OCI-LY3 (cell line): ENCODE results near the gene DCTN2.

Experiments used
- CTCF ChIP-seq: fragments of 200-600, 300-600 bp; sonication (generic); IDR thresholded peaks from 2 replicates; pipeline ENCODE4 v1.5.1; 2014; ENCODE audit warnings: antibody characterized with exemption, low read length, low read depth
- EZH2phosphoT487 ChIP-seq: fragments of 200-600 bp; shearing (Covaris generic); IDR thresholded peaks from 2 replicates; pipeline ENCODE4 v1.6.1; 2018; ENCODE audit warnings: antibody characterized with exemption, mixed run types, low read depth

DNA sequence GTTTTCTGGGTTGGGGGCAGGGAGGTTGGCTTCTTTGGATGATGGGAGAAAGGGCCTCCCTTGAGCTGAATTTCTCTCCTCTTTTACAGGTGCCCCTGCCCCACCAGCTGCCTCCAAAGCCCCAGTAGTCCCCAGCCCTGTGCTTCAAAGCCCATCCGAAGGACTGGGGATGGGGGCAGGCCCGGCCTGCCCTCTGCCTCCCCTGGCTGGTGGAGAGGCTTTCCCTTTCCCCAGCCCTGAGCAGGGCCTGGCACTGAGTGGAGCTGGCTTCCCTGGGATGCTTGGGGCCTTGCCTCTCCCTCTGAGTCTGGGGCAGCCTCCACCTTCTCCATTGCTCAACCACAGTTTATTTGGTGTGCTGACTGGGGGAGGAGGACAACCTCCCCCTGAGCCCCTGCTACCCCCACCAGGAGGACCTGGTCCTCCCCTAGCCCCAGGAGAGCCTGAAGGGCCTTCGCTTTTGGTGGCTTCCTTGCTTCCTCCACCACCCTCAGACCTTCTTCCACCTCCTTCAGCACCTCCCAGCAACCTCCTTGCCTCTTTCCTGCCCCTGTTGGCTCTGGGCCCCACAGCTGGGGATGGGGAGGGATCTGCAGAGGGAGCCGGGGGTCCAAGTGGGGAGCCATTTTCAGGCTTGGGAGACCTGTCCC lies 20.4 kb downstream of the DCTN2 start:
- TF ChIP-seq CTCF: no peak
- no peak for TF ChIP-seq EZH2phosphoT487
